BJ (cell line): ENCODE data around the gene HES5. TPM values are rescaled to one million over a fixed set of nuclear protein-coding genes. Genes with fewer than 3 reads are reported as not detected.

Experiments used
- CTCF ChIA-PET: fragments of 350-600 bp; formaldehyde crosslinking; extraction: SDS; loops from one replicate; lab custom pipeline; 2021; ENCODE audit warnings: antibody characterized with exemption, inconsistent platforms; lab: Yijun Ruan, JAX
- POLR2A ChIA-PET: fragments of 300-600 bp; sonication (Branson Sonifier 250); formaldehyde crosslinking; extraction: SDS; loops from one replicate; lab custom pipeline; 2021; ENCODE audit warnings: antibody characterized with exemption; lab: Charles Lee
- DNase-seq: peaks from one replicate; pipeline ENCODE4 v3.0.0-alpha.2; 2011; ENCODE audit warnings: low read depth
- H3K27me3 ChIP-seq: 2 replicates; pipeline ENCODE4 v1.6.0; 2011; ENCODE audit warnings: low read length; ENCODE audit not compliant: control insufficient read depth, insufficient read depth
- H3K36me3 ChIP-seq: 2 replicates; pipeline ENCODE4 v1.5.1; 2011; ENCODE audit warnings: low read length; ENCODE audit not compliant: control insufficient read depth, insufficient read depth
- H3K4me3 ChIP-seq: 2 replicates; pipeline ENCODE4 v1.5.1; 2011; ENCODE audit warnings: low read depth, mild to moderate bottlenecking, control low read depth, low read length
- CTCF ChIP-seq: IDR thresholded peaks from 2 replicates; pipeline ENCODE4 v1.5.1; 2011; ENCODE audit warnings: low read depth, mild to moderate bottlenecking, control low read depth, inconsistent platforms, low read length, moderate library complexity; ENCODE audit not compliant: insufficient read depth
- polyA plus RNA-seq: library from polyadenylated mRNA; depleted of rRNA; stranded (reverse); fragments of >200 nt; gene quantifications from 2 replicates; pipeline ENCODE4 v1.2.3, GENCODE V29; 2011

The HES5 gene
- polyA plus RNA-seq, 1 experiment = not detected

- ChIA-PET CTCF (no interaction called here), POLR2A (no interaction called here)
Observed at GRCh38 chr1:2567083-2567679, 37.1 kb upstream of the HES5 start.

GRCh38 chr1:2566101-2567045, 36.3 kb upstream of the HES5 start:
- DNase-seq = no peak
- no peaks in the 10 kb centered on the region for H3K36me3 ChIP-seq
- H3K27me3 ChIP-seq = peaks cover 4% of the 10 kb centered on the region
- POLR2A ChIA-PET = no interaction called here
- TF ChIP-seq CTCF = no peak
- CTCF ChIA-PET = interaction anchor here (1.6 kb wide), 1 partner anchor 18 kb away, joined by 6 read pairs; no protein-coding TSS in a partner anchor
- H3K4me3 ChIP-seq = no peak overlapping the region

More at GRCh38 chr1:2567083-2567679, 37.1 kb upstream of the HES5 start:
- no peak overlapping the region for H3K4me3 ChIP-seq
- H3K27me3 ChIP-seq = peaks cover 4% of the 10 kb centered on the region
- H3K36me3 ChIP-seq = no peaks in the 10 kb centered on the region
- no peak for TF ChIP-seq CTCF
- DNase-seq = no peak

GRCh38 chr1:2564815-2565374, 34.8 kb upstream of the HES5 start:
- TF ChIP-seq CTCF = no peak
- H3K27me3 ChIP-seq = no peaks in the 10 kb centered on the region
- ChIA-PET CTCF (interaction anchor here (0.7 to 1.6 kb wide), 4 partner anchors 8 to 150 kb away, joined by 3 to 6 read pairs (median 3); partner anchors contain the start of gene TNFRSF14), POLR2A (no interaction called here)
- DNase-seq = no peak
- H3K36me3 ChIP-seq = no peaks in the 10 kb centered on the region
- no peak overlapping the region for H3K4me3 ChIP-seq

GRCh38 chr1:2564006-2564814, 34.1 kb upstream of the HES5 start:
- no peak for TF ChIP-seq CTCF
- no peak for DNase-seq
- Histone ChIP-seq H3K27me3 (no peaks in the 10 kb centered on the region), H3K36me3 (no peaks in the 10 kb centered on the region; the same call in 1 of the 2 replicates), H3K4me3 (no peak overlapping the region)
- CTCF ChIA-PET = interaction anchor here (1.4 to 1.6 kb wide), 2 partner anchors 8 to 16 kb away, joined by 3 to 6 read pairs; partner anchors contain the start of gene TNFRSF14
- POLR2A ChIA-PET = no interaction called here
